SK-N-MC (cell line): ENCODE data around the gene MARS2.

Source experiments
- DNase-seq: peaks from one replicate; pipeline ENCODE4 v3.0.0-alpha.2; 2011; ENCODE audit warnings: low read depth, low spot score
- H3K27ac ChIP-seq: fragments of 200-600 bp; sonication (generic); 2 replicates; pipeline ENCODE4 v1.5.1; 2016; ENCODE audit warnings: mixed run types
- H3K36me3 ChIP-seq: fragments of 200-600 bp; sonication (generic); 2 replicates; pipeline ENCODE4 v1.6.1; 2017; ENCODE audit warnings: antibody characterized with exemption, low read length, mixed read lengths; ENCODE audit not compliant: insufficient read depth
- H3K4me3 ChIP-seq: fragments of 200-600 bp; sonication (generic); 2 replicates; pipeline ENCODE4 v1.5.1; 2016
- H3K9ac ChIP-seq: fragments of 200-600 bp; sonication (generic); 2 replicates; pipeline ENCODE4 v1.8.0; 2017; ENCODE audit warnings: mixed run types, mixed read lengths; ENCODE audit not compliant: insufficient read length
- H3K9me3 ChIP-seq: fragments of 200-600 bp; sonication (generic); 2 replicates; pipeline ENCODE4 v1.6.1; 2017; ENCODE audit warnings: low read depth, mild to moderate bottlenecking, antibody characterized with exemption, low read length, moderate library complexity, mixed read lengths
- EZH2 ChIP-seq: fragments of 200-600 bp; sonication (generic); IDR thresholded peaks from one replicate; pipeline ENCODE4 v1.6.1; 2017; ENCODE audit warnings: antibody characterized with exemption
- FOXP2 ChIP-seq: optimal IDR thresholded peaks from 2 replicates; pipeline ENCODE3; 2011; ENCODE audit warnings: mild to moderate bottlenecking, moderate library complexity; ENCODE audit not compliant: insufficient read depth; ENCODE audit errors: extremely low read length, control extremely low read depth
- POLR2AphosphoS5 ChIP-seq: IDR thresholded peaks from 2 replicates; pipeline ENCODE4 v1.6.1; 2012; ENCODE audit warnings: mild to moderate bottlenecking, low read depth, low read length, borderline replicate concordance

Gene MARS2

GRCh38 chr2:197705121-197705911, at the start of gene MARS2:
MARS2 (plus strand) TSS chr2:197705369; CDS start chr2:197705406, 37 bp downstream.
- no peaks in the 10 kb centered on the region for H3K9me3 ChIP-seq
- H3K9ac ChIP-seq = peak within 1 kb of the TSS; percentile 95
- TF ChIP-seq EZH2 = no peak
- TF ChIP-seq POLR2AphosphoS5 = peak; percentile 96
- no peak for TF ChIP-seq FOXP2
- peak within 1 kb of the TSS; percentile 93 for H3K4me3 ChIP-seq
- H3K36me3 ChIP-seq = 0 out of 2 replicates have a peak, but pooled peaks cover 6% of the 10 kb centered on the region
- H3K27ac ChIP-seq = peak within 1 kb of the TSS; percentile 91
- DNase-seq = peak; percentile 24

- H3K36me3 ChIP-seq = no peaks in the 10 kb centered on the region
- TF ChIP-seq FOXP2 (no peak), POLR2AphosphoS5 (no peak), EZH2 (no peak)
- H3K9ac ChIP-seq = no peak overlapping the region
- no peak overlapping the region for H3K4me3 ChIP-seq
- H3K27ac ChIP-seq = no peak overlapping the region
- no peak for DNase-seq
- no peaks in the 10 kb centered on the region for H3K9me3 ChIP-seq
Measured at GRCh38 chr2:197657562-197657961, 47.6 kb upstream of the MARS2 start.

GRCh38 chr2:197661626-197662025, 43.5 kb upstream of the MARS2 start:
- Histone ChIP-seq H3K4me3 (no peak overlapping the region), H3K27ac (no peak overlapping the region), H3K36me3 (no peaks in the 10 kb centered on the region), H3K9ac (no peak overlapping the region), H3K9me3 (peaks cover 3% of the 10 kb centered on the region; the same call in 1 of the 2 replicates)
- no peak for DNase-seq
- no peak for TF ChIP-seq EZH2
- TF ChIP-seq POLR2AphosphoS5 = no peak
- no peak for TF ChIP-seq FOXP2

GRCh38 chr2:197666277-197666676, 38.9 kb upstream of the MARS2 start:
- no peak for DNase-seq
- Histone ChIP-seq H3K36me3 (peaks cover 4% of the 10 kb centered on the region; the same call in 1 of the 2 replicates), H3K4me3 (no peak overlapping the region), H3K27ac (no peak overlapping the region), H3K9me3 (peaks cover 3% of the 10 kb centered on the region), H3K9ac (no peak overlapping the region)
- TF ChIP-seq EZH2 (no peak), FOXP2 (no peak), POLR2AphosphoS5 (no peak)

GRCh38 chr2:197668296-197668695, 36.9 kb upstream of the MARS2 start:
- peaks cover 3% of the 10 kb centered on the region for H3K9me3 ChIP-seq

GRCh38 chr2:197669077-197669476, 36.1 kb upstream of the MARS2 start:
- TF ChIP-seq FOXP2 = no peak
- TF ChIP-seq EZH2 = no peak
- TF ChIP-seq POLR2AphosphoS5 = no peak
- Histone ChIP-seq H3K36me3 (peaks cover 4% of the 10 kb centered on the region; the same call in 1 of the 2 replicates), H3K27ac (no peak overlapping the region)

More at GRCh38 chr2:197668296-197668695, 36.9 kb upstream of the MARS2 start:
- no peak overlapping the region for H3K27ac ChIP-seq
- no peak overlapping the region for H3K9ac ChIP-seq
- no peak overlapping the region for H3K4me3 ChIP-seq
- H3K36me3 ChIP-seq = peaks cover 4% of the 10 kb centered on the region; the same call in 1 of the 2 replicates
- DNase-seq = no peak
- no peak for TF ChIP-seq POLR2AphosphoS5
- TF ChIP-seq FOXP2 = no peak
- no peak for TF ChIP-seq EZH2

GRCh38 chr2:197672371-197672893, 32.7 kb upstream of the MARS2 start:
- DNase-seq = no peak
- H3K4me3 ChIP-seq = no peak overlapping the region
- H3K27ac ChIP-seq = no peak overlapping the region
- TF ChIP-seq FOXP2 (no peak), EZH2 (no peak), POLR2AphosphoS5 (no peak)
- H3K36me3 ChIP-seq = peaks cover 4% of the 10 kb centered on the region; the same call in 1 of the 2 replicates
- H3K9me3 ChIP-seq = no peaks in the 10 kb centered on the region; the same call in 1 of the 2 replicates
- no peak overlapping the region for H3K9ac ChIP-seq

More at GRCh38 chr2:197669077-197669476, 36.1 kb upstream of the MARS2 start:
- no peak overlapping the region for H3K4me3 ChIP-seq
- peaks cover 3% of the 10 kb centered on the region for H3K9me3 ChIP-seq
- no peak overlapping the region for H3K9ac ChIP-seq
- DNase-seq = no peak

GRCh38 chr2:197673106-197673505, 32.1 kb upstream of the MARS2 start:
- DNase-seq = no peak
- TF ChIP-seq FOXP2 = no peak
- no peak for TF ChIP-seq EZH2
- TF ChIP-seq POLR2AphosphoS5 = no peak
- peak overlapping the region; percentile 77 for H3K4me3 ChIP-seq
- no peak overlapping the region; the same call in 1 of the 2 replicates for H3K27ac ChIP-seq
- H3K9ac ChIP-seq = no peak overlapping the region
- peaks cover 4% of the 10 kb centered on the region; the same call in 1 of the 2 replicates for H3K36me3 ChIP-seq
- no peaks in the 10 kb centered on the region for H3K9me3 ChIP-seq
